Adipocyte (in vitro differentiated cells): ENCODE measurements around the gene TSPYL2.

ENCODE experiments used
- DNase-seq: peaks from one replicate; pipeline ENCODE4 v3.0.0-alpha.2; 2015; ENCODE audit warnings: low read depth
- H3K27me3 ChIP-seq: replicated peaks from 2 replicates; pipeline ENCODE4 v1.7.0; 2013; ENCODE audit warnings: mild to moderate bottlenecking, low read length, moderate library complexity; ENCODE audit not compliant: control insufficient read depth, insufficient read depth
- H3K36me3 ChIP-seq: 2 replicates; pipeline ENCODE4 v1.7.0; 2013; ENCODE audit warnings: low read length, mild to moderate bottlenecking, moderate library complexity; ENCODE audit not compliant: control insufficient read depth, insufficient read depth, severe bottlenecking
- H3K4me1 ChIP-seq: 2 replicates; pipeline ENCODE4 v1.7.0; 2013; ENCODE audit warnings: mild to moderate bottlenecking, low read length, moderate library complexity; ENCODE audit not compliant: control insufficient read depth, insufficient read depth
- H3K4me3 ChIP-seq: 2 replicates; pipeline ENCODE4 v1.7.0; 2013; ENCODE audit warnings: mild to moderate bottlenecking, low read length, moderate library complexity
- H3K9ac ChIP-seq: 2 replicates; pipeline ENCODE4 v1.7.0; 2013; ENCODE audit warnings: mild to moderate bottlenecking, low read length, moderate library complexity
- H3K9me3 ChIP-seq: 2 replicates; pipeline ENCODE4 v1.7.0; 2013; ENCODE audit warnings: mild to moderate bottlenecking, low read length, moderate library complexity; ENCODE audit not compliant: control insufficient read depth

The TSPYL2 gene

GRCh38 chrX:53133400-53133799 is 51.2 kb downstream of the TSPYL2 start:
- no peaks in the 10 kb centered on the region for H3K9me3 ChIP-seq
- H3K4me3 ChIP-seq = no peak overlapping the region
- no peaks in the 10 kb centered on the region for H3K27me3 ChIP-seq
- H3K36me3 ChIP-seq = no peaks in the 10 kb centered on the region
- no peaks in the 10 kb centered on the region for H3K4me1 ChIP-seq
- H3K9ac ChIP-seq = no peak overlapping the region
- DNase-seq = no peak

- no peak overlapping the region for H3K4me3 ChIP-seq
- DNase-seq = no peak
- no peaks in the 10 kb centered on the region for H3K27me3 ChIP-seq
- H3K9ac ChIP-seq = no peak overlapping the region
- no peaks in the 10 kb centered on the region for H3K36me3 ChIP-seq
- H3K4me1 ChIP-seq = no peaks in the 10 kb centered on the region
- no peaks in the 10 kb centered on the region for H3K9me3 ChIP-seq
Measured at GRCh38 chrX:53135581-53135980, 53.4 kb downstream of the TSPYL2 start.
